Measurements from ENCODE around the gene MYCBP2. TPM values are rescaled to one million over a fixed set of nuclear protein-coding genes. Genes with fewer than 3 reads are reported as not detected.
A peak's percentile ranks its signal among the peaks of the same experiment; 100 is the strongest.

The MYCBP2 gene
- total RNA-seq, 1 experiment from 2014 or later: 55.6 TPM

DNA sequence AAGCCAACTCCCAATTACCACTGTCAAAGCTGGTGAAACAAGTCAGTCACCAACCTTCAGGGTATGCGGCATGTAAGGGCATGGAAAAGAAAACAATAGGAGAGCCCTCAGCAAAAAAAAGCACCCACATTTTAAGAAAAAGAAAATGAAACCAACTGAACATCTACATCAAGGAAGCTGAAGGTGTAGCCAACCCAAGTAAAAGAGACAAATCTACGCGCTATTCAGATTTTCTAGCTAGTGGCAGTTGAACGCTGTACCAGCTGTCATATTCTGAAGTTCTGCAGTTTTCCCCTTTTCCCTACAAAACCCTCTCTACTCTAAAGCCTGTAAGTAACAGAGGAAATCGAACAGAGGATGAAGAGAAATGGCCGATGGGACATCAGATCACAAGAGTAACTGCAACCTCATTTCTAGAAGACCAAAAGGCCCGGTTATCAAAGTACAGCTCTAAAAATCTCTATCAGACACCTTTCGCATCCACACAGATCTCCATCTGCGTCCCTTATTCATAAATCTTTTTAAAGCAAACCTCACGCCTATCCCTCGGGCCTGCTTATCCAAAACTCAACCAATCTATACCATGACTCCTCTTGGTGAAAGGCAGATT lies 1.4 kb downstream of the MYCBP2 start:
- no peaks in the 10 kb centered on the region for H3K27me3 ChIP-seq (ENCODE audit: insufficient read depth, low read depth)
- H3K79me2 ChIP-seq (ENCODE audit: low read depth): peaks cover 61% of the 10 kb centered on the region
- H3K9me2 ChIP-seq (ENCODE audit: insufficient read depth): no peaks in the 10 kb centered on the region; the same call in 1 of the 2 replicates
- H3K9me3 ChIP-seq (ENCODE audit: insufficient read depth, low read depth): no peaks in the 10 kb centered on the region
- H2AFZ ChIP-seq: peak overlapping the region; percentile 92
- ChIA-PET POLR2A (ENCODE audit: unreplicated experiment) (interaction anchor here (0.7 kb wide), 1 partner anchor 374 kb away, joined by 4 read pairs; no protein-coding TSS in a partner anchor), CTCF (no interaction called here)
- H3K36me3 ChIP-seq (ENCODE audit: low read depth): no peaks in the 10 kb centered on the region
- peaks cover 20% of the 10 kb centered on the region; the same call in 1 of the 2 replicates for H3F3A ChIP-seq (ENCODE audit: insufficient read depth, low read depth)
- intact Hi-C loops (cut with micrococcal nuclease; ENCODE audit: unreplicated experiment): loop anchor here (5.0 to 10.0 kb wide), 3 partner anchors 197 to 369 kb away; partner anchors contain the start of genes SCEL and SLAIN1
- peak in 1 of 2 experiments; percentile 47 for DNase-seq
- peaks cover 29% of the 10 kb centered on the region for H3K4me1 ChIP-seq (replicated peaks; ENCODE audit: insufficient read depth)
- BruUV-seq (replicated peaks): TSS peak; percentile 48
- H4K20me1 ChIP-seq (ENCODE audit: insufficient read depth): peaks cover 15% of the 10 kb centered on the region
- H3K27ac ChIP-seq: no peak overlapping the region
- H3K4me3 ChIP-seq: peak overlapping the region; percentile 89
- H3K4me2 ChIP-seq: peak overlapping the region; percentile 85
- TF ChIP-seq, protein P1, sequence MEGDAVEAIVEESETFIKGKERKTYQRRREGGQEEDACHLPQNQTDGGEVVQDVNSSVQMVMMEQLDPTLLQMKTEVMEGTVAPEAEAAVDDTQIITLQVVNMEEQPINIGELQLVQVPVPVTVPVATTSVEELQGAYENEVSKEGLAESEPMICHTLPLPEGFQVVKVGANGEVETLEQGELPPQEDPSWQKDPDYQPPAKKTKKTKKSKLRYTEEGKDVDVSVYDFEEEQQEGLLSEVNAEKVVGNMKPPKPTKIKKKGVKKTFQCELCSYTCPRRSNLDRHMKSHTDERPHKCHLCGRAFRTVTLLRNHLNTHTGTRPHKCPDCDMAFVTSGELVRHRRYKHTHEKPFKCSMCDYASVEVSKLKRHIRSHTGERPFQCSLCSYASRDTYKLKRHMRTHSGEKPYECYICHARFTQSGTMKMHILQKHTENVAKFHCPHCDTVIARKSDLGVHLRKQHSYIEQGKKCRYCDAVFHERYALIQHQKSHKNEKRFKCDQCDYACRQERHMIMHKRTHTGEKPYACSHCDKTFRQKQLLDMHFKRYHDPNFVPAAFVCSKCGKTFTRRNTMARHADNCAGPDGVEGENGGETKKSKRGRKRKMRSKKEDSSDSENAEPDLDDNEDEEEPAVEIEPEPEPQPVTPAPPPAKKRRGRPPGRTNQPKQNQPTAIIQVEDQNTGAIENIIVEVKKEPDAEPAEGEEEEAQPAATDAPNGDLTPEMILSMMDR (conservative IDR thresholded peaks at IDR 0.05): no peak
- TF ChIP-seq EZH2 (IDR thresholded peaks at IDR 0.05; ENCODE audit: low read depth): no peak

DNA sequence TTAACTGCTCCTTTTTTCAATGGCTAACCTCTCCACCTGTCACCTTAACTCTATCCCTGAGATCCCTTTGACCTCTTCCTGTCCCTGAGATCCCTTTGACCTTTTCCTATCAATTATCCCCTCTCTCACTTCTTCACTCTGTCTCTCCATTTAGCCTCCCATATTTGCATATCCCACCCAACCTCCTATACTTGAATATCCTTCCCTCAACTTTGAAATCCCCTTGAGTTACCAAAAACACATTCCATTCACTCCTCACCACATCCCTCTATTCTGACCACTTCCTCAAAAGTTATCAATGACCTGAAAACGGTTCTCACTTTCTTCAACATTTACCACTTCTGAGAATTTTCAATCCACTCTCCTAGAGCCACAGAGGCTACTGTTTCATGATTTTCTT lies 3.0 kb downstream of the MYCBP2 start:
- no peaks in the 10 kb centered on the region; the same call in 1 of the 2 replicates for H3K9me2 ChIP-seq (ENCODE audit: insufficient read depth)
- H3F3A ChIP-seq (ENCODE audit: insufficient read depth, low read depth): peaks cover 7% of the 10 kb centered on the region; the same call in 1 of the 2 replicates
- no peaks in the 10 kb centered on the region for H3K36me3 ChIP-seq (ENCODE audit: low read depth)
- no peaks in the 10 kb centered on the region for H3K27me3 ChIP-seq (ENCODE audit: insufficient read depth, low read depth)
- no peaks in the 10 kb centered on the region for H3K9me3 ChIP-seq (ENCODE audit: insufficient read depth, low read depth)
- intact Hi-C loops (cut with micrococcal nuclease; ENCODE audit: unreplicated experiment): loop anchor here (10.0 kb wide), 1 partner anchor 371 kb away; the partner anchor contains the start of gene SLAIN1
- peaks cover 15% of the 10 kb centered on the region for H4K20me1 ChIP-seq (ENCODE audit: insufficient read depth)
- peaks cover 77% of the 10 kb centered on the region for H3K79me2 ChIP-seq (ENCODE audit: low read depth)
- DNase-seq: no peak
- no peak overlapping the region for H3K4me3 ChIP-seq
- peak overlapping the region; percentile 85 for H3K4me2 ChIP-seq
- ChIA-PET CTCF (no interaction called here), POLR2A (ENCODE audit: unreplicated experiment) (no interaction called here)
- BruUV-seq (replicated peaks): no TSS peak
- TF ChIP-seq, protein P1 (conservative IDR thresholded peaks at IDR 0.05): no peak
- TF ChIP-seq EZH2 (IDR thresholded peaks at IDR 0.05; ENCODE audit: low read depth): no peak
- no peak overlapping the region for H3K27ac ChIP-seq
- H2AFZ ChIP-seq: no peak overlapping the region
- H3K4me1 ChIP-seq (replicated peaks; ENCODE audit: insufficient read depth): peaks cover 24% of the 10 kb centered on the region

DNA sequence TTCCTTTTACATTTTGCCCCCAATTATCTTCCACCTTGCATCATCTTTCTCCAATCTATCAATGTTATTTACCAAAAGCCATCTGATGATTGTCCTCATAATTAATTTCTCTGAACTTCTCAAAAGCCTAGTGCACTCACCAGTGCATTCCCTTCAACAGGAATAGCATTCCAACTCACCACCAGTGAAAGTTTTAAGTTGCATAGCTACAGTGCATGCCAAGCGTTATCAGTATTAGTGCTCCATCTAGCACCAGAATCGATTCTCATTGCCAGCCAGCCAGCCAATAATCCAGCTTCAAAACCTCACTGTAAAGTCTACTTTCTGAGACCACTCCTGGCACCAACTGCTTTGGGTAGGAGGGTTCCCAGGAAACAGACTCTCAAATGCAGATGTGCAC lies 7.4 kb downstream of the MYCBP2 start:
- peaks cover 10% of the 10 kb centered on the region for H4K20me1 ChIP-seq (ENCODE audit: insufficient read depth)
- TF ChIP-seq, protein P1 (conservative IDR thresholded peaks at IDR 0.05): no peak
- no peak for TF ChIP-seq EZH2 (IDR thresholded peaks at IDR 0.05; ENCODE audit: low read depth)
- H3K27me3 ChIP-seq (ENCODE audit: insufficient read depth, low read depth): no peaks in the 10 kb centered on the region
- H3K36me3 ChIP-seq (ENCODE audit: low read depth): no peaks in the 10 kb centered on the region
- H3F3A ChIP-seq (ENCODE audit: insufficient read depth, low read depth): no peaks in the 10 kb centered on the region
- no peaks in the 10 kb centered on the region; the same call in 1 of the 2 replicates for H3K9me2 ChIP-seq (ENCODE audit: insufficient read depth)
- H3K4me3 ChIP-seq: no peak overlapping the region
- no peak for DNase-seq
- intact Hi-C loops (cut with micrococcal nuclease; ENCODE audit: unreplicated experiment): no loop called here
- CTCF ChIA-PET: no interaction called here
- H3K79me2 ChIP-seq (ENCODE audit: low read depth): peaks cover 91% of the 10 kb centered on the region
- no TSS peak for BruUV-seq (replicated peaks)
- H2AFZ ChIP-seq: no peak overlapping the region
- POLR2A ChIA-PET (ENCODE audit: unreplicated experiment): no interaction called here
- H3K27ac ChIP-seq: no peak overlapping the region
- no peaks in the 10 kb centered on the region for H3K9me3 ChIP-seq (ENCODE audit: insufficient read depth, low read depth)
- peaks cover 5% of the 10 kb centered on the region for H3K4me1 ChIP-seq (replicated peaks; ENCODE audit: insufficient read depth)
- H3K4me2 ChIP-seq: no peak overlapping the region
